Kidney tubule cell (primary cell): ENCODE results near the gene USP40.

Source experiments
- DNase-seq: peaks from one replicate; pipeline ENCODE4 v3.0.0-alpha.2; 2018; ENCODE audit warnings: low spot score

The USP40 gene

DNA sequence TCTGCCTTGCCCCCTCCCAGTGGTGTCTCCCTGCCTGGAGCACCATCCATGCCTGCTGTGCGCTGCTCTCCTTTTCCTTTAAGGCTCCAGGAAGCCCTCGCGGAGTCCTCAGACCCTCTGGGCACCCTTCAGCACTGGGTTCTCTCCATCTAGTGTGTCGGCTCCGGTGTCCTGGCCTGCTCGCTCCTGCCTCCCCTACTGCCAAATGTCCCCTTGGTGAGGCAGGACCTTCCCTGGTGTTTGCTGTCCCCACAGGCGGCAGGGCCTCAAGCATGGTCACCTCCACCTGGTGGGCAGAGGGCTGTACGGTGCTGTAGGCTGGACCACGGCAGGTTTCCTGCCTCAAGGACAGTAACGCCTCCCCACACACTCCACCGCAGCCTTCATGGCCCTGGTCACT, 122.1 kb downstream of the USP40 start:
- no peak for DNase-seq

DNA sequence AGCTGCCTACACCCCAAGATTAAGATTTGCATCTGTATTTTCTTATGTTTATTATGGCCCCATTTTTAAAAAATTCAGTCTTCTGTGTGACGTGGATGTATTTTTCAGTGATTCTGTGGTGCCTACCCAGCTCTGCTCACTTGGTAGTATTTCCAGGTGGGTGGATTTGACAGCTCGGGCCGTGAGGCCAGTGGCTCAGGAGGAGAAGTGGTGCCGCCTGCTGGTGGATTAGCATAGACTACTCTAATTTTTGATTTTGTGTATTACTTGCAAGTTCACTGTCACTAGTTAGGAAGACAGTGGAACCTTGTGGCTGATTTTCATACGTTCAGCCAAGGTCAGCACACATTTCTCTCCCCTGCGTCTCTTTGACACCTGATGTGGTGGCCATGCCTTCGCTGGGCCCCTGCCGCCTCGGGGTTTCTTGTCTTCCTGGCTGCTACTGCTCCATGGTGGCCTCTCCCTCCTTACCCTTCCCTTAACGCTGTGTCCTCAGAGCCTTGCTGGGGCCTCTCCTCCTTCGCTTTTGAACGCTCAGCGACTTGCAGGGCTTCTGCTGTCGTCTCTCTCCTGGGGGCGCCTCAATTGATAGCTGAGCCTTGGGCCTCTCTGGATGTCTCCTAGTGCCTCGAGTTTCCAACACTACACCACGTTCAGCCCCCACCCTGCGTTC, 122.9 kb downstream of the USP40 start:
- peak; percentile 81 for DNase-seq

- DNase-seq: no peak
Measured at GRCh38 chr2:233442028-233442310, 124.6 kb downstream of the USP40 start.

- DNase-seq: no peak
Measured at GRCh38 chr2:233441161-233442027, 125.2 kb downstream of the USP40 start.

- no peak for DNase-seq
Measured at GRCh38 chr2:233440714-233441113, 125.9 kb downstream of the USP40 start.

DNA sequence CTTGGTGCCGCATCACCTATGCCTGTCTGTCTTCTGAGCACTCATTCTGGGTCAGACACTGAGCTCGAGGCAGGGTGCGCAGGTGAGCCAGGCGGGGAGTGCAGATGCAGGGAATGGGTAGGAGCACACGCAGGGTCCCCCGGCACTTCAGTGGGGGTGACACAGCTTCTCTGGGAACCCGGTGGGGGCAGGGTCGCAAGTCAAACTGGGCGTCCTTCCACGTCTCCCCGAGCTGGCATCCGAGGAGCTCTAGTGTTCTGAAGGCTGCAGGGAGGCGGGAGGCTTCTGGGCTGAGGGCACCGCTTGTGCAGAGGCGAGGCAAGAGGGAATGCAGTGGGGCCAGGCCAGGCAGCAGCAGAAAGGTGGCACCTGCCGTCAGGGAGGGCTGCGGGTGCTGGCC, 126.3 kb downstream of the USP40 start:
- DNase-seq: no peak

GRCh38 chr2:233439191-233439590, 127.4 kb downstream of the USP40 start:
- DNase-seq: no peak

- no peak for DNase-seq
Measured at GRCh38 chr2:233438573-233439147, 127.9 kb downstream of the USP40 start.

DNA sequence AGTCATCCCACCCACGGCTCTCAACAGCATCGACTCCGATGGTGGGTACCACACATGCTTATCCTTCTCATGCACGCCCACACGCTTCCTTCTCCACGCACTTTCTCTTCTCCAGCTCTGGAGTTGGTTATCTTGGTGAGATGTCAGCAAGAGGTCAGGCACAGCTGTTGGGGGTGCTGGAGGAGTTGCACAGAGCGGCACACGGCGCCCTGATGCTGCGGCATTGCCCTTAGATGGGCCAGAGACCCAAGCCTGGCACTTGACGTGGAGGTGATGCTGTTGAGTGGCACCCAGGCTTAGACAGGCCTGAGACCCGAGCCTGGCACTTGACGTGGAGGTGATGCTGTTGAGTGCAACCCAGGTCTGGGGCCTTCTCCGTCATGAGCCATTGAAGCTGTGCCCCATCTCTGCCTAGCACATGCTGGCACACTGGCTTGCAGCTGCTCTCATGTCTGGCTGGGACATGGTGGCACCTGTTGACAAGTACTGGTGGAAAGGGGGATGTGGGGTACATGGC, 129.1 kb downstream of the USP40 start:
- DNase-seq: no peak

DNA sequence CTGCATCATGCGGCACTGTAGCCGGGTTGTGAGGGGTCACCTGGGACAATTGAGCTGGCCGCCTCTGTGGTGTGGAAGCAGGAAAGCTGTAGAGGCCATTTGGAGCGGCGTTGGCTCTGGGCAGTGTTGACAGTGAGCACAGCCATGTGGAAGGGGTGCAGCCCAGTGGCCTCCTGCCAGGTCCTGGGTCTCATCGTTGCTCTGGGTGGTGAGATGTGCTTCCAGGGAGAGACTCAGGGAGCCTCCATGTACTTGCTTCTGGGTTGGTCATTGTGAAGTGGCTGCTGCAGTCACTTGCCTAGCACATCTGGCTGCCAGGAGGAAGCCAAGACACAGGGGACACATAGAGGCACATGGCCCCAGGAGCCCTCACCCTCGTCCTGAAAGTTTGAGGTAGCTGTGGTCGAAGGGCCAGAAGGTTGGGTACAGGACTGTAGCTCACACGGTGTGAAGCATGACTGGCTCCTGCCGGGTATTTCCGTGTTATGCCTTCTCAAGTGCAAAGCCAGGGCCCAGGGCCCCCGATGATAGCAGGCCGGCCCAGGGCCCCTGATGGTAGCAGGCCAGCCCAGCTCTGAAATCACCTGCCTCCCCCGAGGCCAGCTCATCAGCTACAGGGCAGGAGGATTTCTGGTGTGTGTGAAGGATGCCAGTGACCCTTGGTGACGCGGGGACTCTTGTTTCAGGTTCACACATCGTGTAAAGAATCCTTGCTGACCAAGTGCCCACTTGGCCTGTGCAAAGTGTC, 129.7 kb downstream of the USP40 start:
- DNase-seq: no peak

DNA sequence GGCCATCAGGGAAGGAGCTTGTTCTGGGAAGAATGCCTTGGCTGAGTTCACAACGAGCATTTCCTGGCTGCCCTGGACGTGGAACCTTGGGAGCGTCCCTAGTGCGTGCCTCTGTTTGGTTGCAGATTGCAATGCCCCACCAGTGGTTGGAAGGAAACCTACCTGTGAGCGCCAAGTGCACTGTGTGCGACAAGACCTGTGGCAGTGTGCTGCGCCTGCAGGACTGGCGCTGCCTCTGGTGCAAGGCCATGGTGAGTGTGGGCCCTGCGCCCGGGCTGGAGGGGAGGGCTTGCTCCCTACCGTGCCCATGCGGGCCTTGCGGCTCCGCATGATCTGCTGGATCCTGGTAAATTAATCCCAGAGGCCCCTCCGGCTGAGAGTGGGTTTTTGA, 130.4 kb downstream of the USP40 start:
- DNase-seq: no peak

DNA sequence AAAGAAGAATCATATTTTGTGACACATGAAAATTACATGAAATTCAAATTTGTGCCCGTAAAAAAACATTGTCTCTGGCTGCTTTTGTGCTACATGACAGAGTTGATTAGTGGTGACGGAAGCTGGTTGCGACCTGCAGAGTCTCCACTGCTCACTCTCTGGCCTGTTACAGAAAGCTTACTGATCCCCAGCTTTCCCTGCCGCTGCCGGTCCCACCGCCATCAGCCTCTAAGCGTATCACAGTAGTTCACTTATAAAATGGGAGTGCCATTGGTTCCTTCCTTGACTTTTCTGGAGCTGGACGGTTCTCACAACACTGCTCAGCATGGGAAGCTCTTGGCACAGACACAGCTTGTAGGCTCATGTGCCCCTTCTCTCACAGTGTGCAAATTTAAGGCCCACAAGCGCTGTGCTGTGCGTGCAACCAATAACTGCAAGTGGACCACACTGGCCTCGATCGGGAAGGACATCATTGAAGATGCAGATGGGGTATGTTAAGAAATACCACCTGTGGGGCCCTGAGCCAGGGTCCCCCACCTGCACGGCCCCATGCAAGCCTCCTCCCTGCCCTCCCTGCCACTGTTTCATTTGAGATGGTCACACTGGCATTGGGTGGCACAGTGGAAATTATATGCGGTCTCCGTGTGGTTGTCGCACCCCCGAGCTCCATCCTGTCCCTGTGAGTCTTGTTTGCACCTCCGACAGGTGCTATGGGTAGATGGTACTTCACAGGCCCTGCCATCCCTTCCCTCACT, 131.0 kb downstream of the USP40 start:
- no peak for DNase-seq

GRCh38 chr2:233434666-233435330, 131.8 kb downstream of the USP40 start:
- DNase-seq: no peak

- DNase-seq: no peak
Measured at GRCh38 chr2:233433794-233434193, 132.8 kb downstream of the USP40 start.

GRCh38 chr2:233433029-233433428, 133.6 kb downstream of the USP40 start:
- DNase-seq: no peak

DNA sequence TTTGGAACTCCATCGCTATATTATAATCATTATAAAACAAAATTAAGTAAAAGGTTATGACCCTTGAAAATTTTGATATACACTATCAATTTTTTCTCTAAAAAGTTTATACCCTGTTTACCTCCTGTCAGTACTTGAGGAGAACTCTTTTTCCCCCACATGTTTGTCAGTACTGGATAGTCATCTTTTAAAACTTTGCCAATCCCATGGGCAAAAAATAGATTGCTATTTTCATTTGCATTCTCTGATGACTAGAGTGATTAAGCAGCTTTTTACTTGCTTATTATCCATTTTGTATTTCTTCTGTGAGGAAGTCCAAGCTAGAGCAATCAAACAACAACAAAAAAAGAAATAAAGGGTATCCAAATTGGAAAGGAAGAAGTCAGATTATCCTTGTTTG, 135.9 kb downstream of the USP40 start:
- no peak for DNase-seq

DNA sequence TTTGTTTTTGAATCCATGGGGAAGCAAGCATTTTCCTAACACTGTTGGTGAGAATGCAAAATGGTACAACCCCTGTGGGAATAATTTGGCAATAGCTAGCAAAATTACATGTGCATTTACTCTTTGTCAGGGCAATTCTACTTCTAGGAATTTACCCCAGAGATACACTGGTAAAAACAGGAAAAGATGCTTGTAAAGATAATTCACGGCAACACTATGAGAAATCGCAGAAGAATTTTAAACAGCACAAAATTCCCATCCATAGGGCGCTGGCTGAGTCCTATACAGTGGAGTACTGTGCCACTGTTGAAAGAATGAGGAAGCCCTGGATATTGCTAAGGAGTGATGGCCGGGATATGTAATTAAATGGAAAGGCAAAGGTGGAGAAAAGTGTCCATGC, 136.5 kb downstream of the USP40 start:
- no peak for DNase-seq

- DNase-seq: no peak
Measured at GRCh38 chr2:233429175-233429897, 137.2 kb downstream of the USP40 start.

DNA sequence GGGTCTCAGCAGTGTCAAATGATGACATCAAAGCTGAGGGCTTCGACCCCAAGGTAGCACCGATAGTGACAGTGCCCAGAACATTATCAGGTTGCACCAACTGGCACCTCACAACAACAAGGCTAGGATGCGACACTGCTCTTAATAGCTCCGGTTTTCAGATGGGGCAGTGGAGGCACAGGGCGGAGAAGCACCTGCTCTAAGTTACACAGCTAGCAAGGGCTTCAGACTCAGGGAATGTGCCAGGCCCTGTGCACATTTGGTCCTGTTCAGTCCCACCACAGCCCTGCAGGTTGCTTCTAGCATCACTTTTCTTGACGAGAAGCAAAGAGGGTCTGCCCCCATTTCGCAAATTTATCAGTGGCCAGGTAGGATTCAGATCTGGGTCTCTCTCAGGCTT, 138.1 kb downstream of the USP40 start:
- DNase-seq: no peak

DNA sequence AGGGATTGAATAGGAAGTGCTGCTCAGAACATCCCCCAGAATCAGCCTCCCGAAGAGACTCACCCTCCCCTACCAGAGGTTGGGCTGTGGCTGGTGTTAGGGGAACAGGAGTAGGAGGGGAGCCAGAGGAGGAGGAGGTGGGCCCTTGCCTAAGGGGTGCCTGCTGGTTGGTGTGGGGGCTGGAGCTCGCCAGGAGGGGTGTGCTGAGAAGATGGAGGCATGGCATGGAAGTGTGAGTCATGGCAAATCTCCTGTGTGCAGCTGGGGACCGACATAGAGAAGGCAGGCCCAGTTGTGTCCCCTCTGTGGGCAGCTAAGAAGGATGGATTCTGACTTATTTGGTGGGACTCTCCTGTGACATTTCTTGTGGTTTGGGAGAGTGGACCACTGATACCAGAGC, 138.6 kb downstream of the USP40 start:
- DNase-seq: no peak
